Activated naive CD8-positive, alpha-beta T cell treated with anti-CD3 and anti-CD28 coated beads for 36 hours (primary cell): ENCODE results near the gene MYO15A. TPM values are rescaled to one million over a fixed set of nuclear protein-coding genes. Genes with fewer than 3 reads are reported as not detected.
A peak's percentile ranks its signal among the peaks of the same experiment; 100 is the strongest.

Experiments
- DNase-seq: peaks from one replicate; pipeline ENCODE4 v3.0.0; 2021
- H3K27ac Mint-ChIP-seq: one replicate; pipeline ENCODE4 v1.8.0; 2022; ENCODE audit warnings: mild to moderate bottlenecking, moderate library complexity, mixed read lengths
- H3K27me3 Mint-ChIP-seq: one replicate; pipeline ENCODE4 v1.8.0; 2022; ENCODE audit warnings: mild to moderate bottlenecking, mixed read lengths
- H3K36me3 Mint-ChIP-seq: one replicate; pipeline ENCODE4 v1.8.0; 2021; ENCODE audit warnings: mild to moderate bottlenecking, mixed read lengths
- H3K4me1 Mint-ChIP-seq: one replicate; pipeline ENCODE4 v1.8.0; 2021; ENCODE audit warnings: mixed read lengths
- H3K4me3 Mint-ChIP-seq: one replicate; pipeline ENCODE4 v1.8.0; 2022; ENCODE audit warnings: mild to moderate bottlenecking, moderate library complexity, mixed read lengths
- H3K9me3 Mint-ChIP-seq: one replicate; pipeline ENCODE4 v1.8.0; 2022; ENCODE audit warnings: mixed read lengths
- total RNA-seq, 2 experiments: library from RNA; stranded (reverse); gene quantifications; one replicate each; pipeline ENCODE4 v1.2.3, GENCODE V29; 2021

The MYO15A gene
- total RNA-seq, 2 experiments from 2014 or later, result 0.60 to 0.68 TPM

DNA sequence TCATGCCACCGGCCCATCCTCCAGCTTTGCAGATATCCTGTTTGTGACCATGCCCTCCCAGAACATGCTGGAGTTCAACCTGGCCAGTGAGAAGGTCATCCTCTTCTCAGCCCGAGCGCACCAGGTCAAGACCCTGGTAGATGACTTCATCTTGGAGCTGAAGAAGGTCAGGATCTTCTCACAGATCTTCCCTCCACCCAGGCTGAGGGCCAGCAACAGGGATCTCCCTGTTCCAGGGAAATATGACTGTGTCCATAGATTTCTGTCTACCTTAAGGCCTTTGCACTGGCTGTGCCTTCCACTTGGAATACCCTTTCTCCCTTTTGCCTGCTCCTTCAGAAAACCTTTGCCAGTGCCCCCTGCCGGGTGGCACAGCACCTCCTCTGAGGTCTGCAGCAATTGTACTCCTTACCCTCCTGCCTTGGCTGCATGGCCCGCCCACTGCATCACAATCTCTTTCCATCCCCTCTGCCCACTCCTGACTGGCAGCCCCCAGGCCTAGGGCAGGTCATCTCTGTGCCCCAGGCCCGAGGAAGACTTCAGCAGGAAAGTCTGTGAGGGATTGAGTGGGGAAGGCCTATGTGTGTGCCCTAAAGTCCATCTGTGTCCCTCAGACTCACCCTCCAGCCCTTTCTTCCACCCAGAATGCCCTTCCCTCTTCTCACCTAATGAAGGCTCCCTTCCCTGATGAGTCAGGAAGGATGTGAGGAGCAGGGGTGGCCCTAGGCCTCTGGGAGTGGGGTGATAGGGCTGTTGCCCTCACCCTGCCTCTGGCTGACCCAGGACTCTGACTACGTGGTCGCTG lies 47.8 kb downstream of the MYO15A start:
- Mint-ChIP-seq H3K27me3 (no peaks in the 10 kb centered on the region), H3K4me1 (peaks cover 21% of the 10 kb centered on the region), H3K36me3 (no peaks in the 10 kb centered on the region), H3K4me3 (no peak overlapping the region), H3K27ac (no peak overlapping the region), H3K9me3 (no peaks in the 10 kb centered on the region)
- no peak for DNase-seq

DNA sequence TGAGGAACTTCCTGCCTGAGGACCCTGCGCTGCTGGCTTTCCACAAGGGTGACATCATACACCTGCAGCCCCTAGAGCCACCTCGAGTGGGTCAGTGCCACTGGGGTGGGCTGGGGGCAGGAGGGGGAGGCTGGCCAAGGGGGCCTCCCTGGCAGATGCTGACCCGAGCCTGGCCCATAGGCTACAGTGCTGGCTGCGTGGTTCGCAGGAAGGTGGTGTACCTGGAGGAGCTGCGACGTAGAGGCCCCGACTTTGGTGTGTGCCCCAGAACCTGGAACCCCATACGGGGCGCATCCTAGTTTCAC lies 48.4 kb downstream of the MYO15A start:
- no peaks in the 10 kb centered on the region for H3K36me3 Mint-ChIP-seq
- no peaks in the 10 kb centered on the region for H3K27me3 Mint-ChIP-seq
- no peaks in the 10 kb centered on the region for H3K9me3 Mint-ChIP-seq
- no peak overlapping the region for H3K27ac Mint-ChIP-seq
- no peak for DNase-seq
- H3K4me3 Mint-ChIP-seq, result no peak overlapping the region
- H3K4me1 Mint-ChIP-seq, result peaks cover 21% of the 10 kb centered on the region

DNA sequence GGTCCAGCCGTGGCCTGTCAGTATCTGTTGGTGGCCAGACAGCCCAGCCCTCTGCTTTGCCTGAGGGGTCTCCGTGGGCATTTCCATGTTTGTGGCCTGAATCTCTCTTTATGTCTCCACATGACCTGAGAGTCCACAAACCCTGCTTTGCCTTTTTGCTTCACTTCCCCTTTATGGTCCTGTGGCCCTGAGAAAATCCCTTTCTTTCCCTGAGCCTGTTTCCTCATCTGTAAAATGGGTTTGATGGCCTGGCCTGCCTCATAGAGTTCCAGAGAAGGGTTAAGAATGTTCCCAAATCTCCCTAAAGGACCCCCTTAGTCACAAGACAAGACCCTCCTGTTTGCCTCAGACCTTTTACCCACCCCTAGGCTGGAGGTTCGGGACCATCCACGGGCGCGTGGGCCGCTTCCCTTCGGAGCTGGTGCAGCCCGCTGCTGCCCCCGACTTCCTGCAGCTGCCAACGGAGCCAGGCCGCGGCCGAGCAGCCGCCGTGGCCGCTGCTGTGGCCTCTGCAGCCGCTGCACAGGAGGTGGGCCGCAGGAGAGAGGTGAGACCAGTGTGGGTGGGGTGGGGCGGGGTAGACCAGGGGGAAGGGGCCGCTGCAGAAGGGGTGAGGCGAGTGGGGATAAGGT lies 48.9 kb downstream of the MYO15A start:
- DNase-seq, result no peak
- Mint-ChIP-seq H3K27ac (peak overlapping the region; percentile 83), H3K4me3 (no peak overlapping the region), H3K4me1 (peaks cover 21% of the 10 kb centered on the region), H3K9me3 (no peaks in the 10 kb centered on the region), H3K27me3 (no peaks in the 10 kb centered on the region), H3K36me3 (no peaks in the 10 kb centered on the region)

DNA sequence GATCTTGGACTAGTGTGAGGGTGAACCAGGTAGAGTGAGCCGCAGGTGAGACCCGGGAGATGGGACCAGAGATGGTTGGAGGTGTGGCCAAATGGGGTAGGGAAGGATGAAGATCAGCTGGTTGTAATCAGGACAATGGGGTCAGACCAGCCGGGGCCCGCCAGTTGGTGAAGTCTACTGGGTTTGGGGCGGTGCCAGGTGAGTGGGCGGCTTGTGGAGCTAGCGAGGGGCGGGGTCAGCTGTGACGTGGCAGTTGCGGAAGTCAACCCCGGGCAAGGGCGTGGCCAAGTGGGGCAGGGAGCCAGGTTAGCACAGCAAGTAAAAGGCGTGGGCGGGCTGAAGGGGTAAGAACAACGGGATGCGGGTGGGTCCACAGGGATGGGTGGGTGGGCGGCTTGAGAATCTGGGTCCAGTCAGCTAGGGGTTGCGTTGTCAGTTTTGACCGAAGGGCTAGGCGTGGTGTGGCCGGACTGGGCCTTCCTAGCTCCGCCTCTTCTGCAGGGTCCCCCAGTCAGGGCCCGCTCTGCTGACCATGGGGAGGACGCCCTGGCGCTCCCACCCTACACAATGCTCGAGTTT lies 49.6 kb downstream of the MYO15A start:
- no peaks in the 10 kb centered on the region for H3K9me3 Mint-ChIP-seq
- H3K27me3 Mint-ChIP-seq, result no peaks in the 10 kb centered on the region
- peak; percentile 93 for DNase-seq
- H3K4me1 Mint-ChIP-seq, result peaks cover 16% of the 10 kb centered on the region
- H3K27ac Mint-ChIP-seq, result peak overlapping the region; percentile 83
- no peaks in the 10 kb centered on the region for H3K36me3 Mint-ChIP-seq
- H3K4me3 Mint-ChIP-seq, result peak overlapping the region; percentile 66

DNA sequence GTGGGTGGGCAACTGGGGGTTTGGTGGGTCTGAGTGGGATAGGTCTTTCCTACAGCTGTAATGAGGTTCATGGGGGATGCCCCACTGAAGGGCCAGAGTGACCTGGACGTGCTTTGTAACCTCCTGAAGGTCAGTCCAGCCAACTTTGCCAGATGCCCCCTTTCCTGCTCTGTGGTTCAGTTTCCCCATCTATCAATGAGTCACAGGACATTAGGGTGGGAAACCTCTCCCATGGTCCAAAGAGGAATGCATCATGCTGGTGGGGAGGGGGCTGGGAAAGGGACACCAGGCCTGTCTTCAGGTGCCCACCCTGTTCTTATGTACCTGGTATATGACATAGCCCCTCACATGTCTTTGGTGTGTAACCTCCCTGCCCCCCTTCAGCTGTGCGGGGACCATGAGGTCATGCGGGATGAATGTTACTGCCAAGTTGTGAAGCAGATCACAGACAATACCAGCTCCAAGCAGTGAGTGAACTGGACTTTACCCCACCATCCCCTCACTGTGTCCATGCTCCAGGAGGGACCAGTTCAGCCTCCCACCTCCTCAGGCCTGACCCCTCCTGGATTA lies 51.1 kb downstream of the MYO15A start:
- Mint-ChIP-seq H3K9me3 (no peaks in the 10 kb centered on the region), H3K27ac (no peak overlapping the region), H3K4me1 (peaks cover 12% of the 10 kb centered on the region), H3K4me3 (no peak overlapping the region), H3K27me3 (no peaks in the 10 kb centered on the region), H3K36me3 (no peaks in the 10 kb centered on the region)
- DNase-seq, result no peak

DNA sequence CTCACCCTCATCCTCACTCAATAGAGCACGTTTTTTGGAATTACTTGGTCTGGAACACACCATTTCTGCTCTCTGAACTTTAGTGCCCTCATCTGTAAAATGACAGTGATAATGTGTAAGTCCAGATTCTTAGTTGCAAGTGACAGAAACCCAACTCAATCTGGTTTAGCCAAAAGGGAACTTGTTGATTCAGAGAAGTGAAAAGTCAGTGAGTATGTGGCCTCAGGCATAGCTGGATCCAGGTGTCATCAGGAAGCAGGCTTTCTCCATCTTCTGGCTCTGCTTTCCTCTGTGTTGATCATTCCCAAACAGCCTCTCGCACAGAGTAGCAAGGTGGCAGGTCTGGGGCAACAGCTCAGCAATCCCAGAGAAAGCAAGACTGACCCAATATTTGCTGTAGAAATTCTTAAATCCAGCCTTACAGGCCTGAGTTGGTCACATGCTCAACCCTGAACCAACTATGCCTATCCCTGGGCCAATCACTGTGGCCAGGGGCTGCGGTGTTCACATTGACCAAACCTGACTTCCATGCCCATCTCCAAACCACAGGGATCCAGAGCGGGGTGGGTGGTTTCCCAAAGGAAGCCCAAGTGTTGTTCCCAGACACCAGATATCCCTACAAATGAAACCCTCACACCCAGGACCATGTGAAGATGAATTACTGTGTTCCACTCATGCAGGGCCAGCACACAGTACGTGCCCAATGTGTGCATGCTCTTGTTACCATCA lies 51.7 kb downstream of the MYO15A start:
- H3K27ac Mint-ChIP-seq, result no peak overlapping the region
- no peaks in the 10 kb centered on the region for H3K36me3 Mint-ChIP-seq
- H3K27me3 Mint-ChIP-seq, result no peaks in the 10 kb centered on the region
- DNase-seq, result no peak
- peaks cover 12% of the 10 kb centered on the region for H3K4me1 Mint-ChIP-seq
- no peak overlapping the region for H3K4me3 Mint-ChIP-seq
- H3K9me3 Mint-ChIP-seq, result no peaks in the 10 kb centered on the region

DNA sequence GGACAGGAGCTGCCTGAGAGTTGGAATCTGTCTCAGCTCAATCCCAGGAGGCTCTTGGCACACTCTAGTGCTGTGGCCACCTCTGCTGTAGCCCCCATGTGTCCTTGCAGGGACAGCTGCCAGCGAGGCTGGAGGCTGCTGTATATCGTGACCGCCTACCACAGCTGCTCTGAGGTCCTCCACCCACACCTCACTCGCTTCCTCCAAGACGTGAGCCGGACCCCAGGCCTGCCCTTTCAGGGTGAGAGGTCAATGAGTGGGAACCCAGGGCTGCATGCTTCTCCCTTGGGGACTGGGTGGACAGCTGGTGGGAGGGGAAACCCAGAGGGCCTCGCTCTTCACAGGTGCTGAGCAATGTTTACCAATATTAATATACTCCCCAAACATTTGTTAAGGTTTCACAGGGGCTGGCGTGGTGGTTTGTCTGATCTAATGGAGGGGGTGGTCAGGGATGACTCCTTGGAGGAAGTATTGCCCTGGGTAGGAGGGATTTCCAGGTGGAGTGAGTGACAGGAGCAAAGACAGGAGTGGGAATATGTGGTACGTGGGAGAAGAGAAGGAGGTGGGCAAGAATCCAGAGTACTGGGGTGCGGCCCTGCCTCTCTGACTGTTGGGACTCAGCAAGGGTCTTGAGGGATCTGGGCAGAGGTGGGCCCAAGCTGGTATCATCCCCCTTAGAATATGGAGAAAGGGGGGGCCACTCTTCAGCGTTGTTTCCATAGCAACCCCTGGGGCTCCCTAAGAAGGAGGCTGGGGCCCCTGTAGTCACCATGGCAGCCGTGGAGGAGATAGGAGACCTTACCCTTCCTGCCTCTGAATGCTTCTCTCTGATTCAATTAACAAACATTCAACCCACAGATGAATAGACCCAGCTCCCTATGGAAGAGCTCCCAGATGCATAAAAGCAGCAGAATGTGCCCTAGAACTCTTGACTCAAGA lies 52.9 kb downstream of the MYO15A start:
- Mint-ChIP-seq H3K27me3 (no peaks in the 10 kb centered on the region), H3K4me3 (no peak overlapping the region), H3K9me3 (no peaks in the 10 kb centered on the region), H3K27ac (no peak overlapping the region), H3K4me1 (peaks cover 10% of the 10 kb centered on the region), H3K36me3 (no peaks in the 10 kb centered on the region)
- DNase-seq, result no peak

DNA sequence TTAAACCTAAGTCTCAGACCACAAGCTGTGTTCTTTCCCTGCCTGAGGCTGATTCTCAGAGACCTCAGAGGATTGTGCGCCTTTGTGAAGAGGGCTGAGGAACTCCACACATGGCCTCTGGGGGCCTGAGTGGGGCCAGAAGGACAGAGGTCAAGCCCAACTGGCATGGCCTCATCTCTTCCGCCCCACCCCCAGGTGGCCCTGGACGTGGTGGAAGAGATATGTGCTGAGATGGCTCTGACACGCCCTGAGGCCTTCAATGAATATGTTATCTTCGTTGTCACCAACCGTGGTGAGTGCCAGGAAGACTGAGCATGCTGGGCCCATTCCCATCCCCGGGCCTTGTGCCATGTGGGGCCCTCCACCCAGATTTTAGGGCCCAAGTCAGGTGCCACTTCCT lies 55.0 kb downstream of the MYO15A start:
- DNase-seq, result no peak
- Mint-ChIP-seq H3K27me3 (no peaks in the 10 kb centered on the region), H3K27ac (no peak overlapping the region), H3K4me1 (peaks cover 2% of the 10 kb centered on the region), H3K9me3 (no peaks in the 10 kb centered on the region), H3K4me3 (no peak overlapping the region), H3K36me3 (no peaks in the 10 kb centered on the region)

DNA sequence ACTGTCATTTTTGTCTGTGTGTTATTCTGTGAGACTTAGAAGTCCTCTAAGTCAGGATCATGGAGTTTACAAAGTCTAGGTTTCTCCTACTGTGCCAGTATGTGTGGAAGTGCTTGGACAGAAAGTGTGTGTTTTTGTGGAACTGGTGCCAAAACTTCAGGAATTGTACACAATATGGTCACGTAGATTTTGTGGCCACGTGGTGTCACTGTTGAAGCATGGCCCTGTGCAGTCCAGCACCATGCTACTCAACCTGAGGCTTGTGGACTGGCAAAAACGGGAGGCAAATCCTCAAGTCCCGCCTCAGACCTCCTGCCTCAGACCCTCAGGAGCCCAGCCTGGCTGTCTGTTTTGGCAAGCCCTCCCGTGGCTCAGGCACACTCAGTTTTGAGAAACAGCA lies 58.3 kb downstream of the MYO15A start:
- Mint-ChIP-seq H3K4me3 (no peak overlapping the region), H3K27me3 (no peaks in the 10 kb centered on the region), H3K36me3 (no peaks in the 10 kb centered on the region), H3K27ac (no peak overlapping the region), H3K4me1 (no peaks in the 10 kb centered on the region), H3K9me3 (no peaks in the 10 kb centered on the region)
- DNase-seq, result no peak

DNA sequence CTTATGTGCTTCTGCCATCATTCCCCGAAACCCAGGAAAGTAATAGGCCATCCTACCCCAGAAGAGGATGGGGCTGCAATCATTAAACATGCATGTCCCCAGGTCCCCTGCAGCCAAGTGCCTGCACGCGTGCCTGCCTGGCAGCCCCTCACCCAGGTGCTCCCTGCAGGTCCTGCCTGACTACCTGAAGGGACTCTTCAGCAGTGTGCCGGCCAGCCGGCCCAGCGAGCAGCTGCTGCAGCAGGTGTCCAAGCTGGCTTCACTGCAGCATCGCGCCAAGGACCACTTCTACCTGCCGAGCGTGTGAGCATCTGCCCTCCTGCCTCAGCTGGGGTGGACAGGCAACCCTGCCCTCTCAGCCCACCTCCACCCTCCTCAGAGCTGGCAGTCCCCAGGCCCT lies 58.9 kb downstream of the MYO15A start:
- H3K27me3 Mint-ChIP-seq, result no peaks in the 10 kb centered on the region
- H3K27ac Mint-ChIP-seq, result no peak overlapping the region
- H3K36me3 Mint-ChIP-seq, result no peaks in the 10 kb centered on the region
- H3K4me3 Mint-ChIP-seq, result no peak overlapping the region
- DNase-seq, result no peak
- no peaks in the 10 kb centered on the region for H3K9me3 Mint-ChIP-seq
- no peaks in the 10 kb centered on the region for H3K4me1 Mint-ChIP-seq

DNA sequence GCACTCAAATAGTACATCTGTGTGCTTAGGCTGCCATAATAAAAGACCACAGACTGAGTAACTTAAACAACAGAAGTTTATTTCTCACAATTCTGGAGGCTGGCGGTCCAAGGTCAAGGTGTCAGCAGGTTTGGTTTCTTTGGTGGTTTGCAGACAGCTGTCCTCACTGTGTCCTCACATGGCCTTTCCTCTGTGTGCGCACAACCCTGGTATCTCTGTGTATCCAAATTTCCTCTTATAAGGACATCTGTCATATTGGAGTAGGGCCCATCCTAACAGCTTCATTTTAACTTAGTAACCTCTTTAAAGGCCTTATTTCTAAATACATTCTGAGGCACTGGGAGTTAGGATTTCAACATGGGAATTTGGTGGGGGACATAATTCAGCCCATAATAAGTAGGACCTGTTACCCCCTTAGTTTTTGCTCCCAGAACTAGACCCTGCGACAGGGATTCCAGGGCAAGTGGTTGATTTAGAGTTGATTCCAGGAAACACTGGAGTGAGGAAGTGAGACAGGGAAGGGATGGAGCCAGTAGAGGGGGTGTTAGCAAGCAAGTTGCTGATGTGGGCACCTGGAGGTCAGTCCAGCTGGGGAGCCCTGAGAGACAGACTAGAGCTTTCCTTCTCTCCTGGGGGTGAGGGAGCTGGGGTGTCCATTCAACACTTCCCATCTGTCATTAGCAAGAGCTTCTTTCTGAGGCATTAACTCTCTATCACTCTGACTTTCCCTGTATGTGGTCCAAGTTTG lies 64.1 kb downstream of the MYO15A start:
- H3K27ac Mint-ChIP-seq, result no peak overlapping the region
- DNase-seq, result no peak
- H3K4me3 Mint-ChIP-seq, result no peak overlapping the region
- no peaks in the 10 kb centered on the region for H3K9me3 Mint-ChIP-seq
- H3K27me3 Mint-ChIP-seq, result no peaks in the 10 kb centered on the region
- H3K4me1 Mint-ChIP-seq, result no peaks in the 10 kb centered on the region
- H3K36me3 Mint-ChIP-seq, result no peaks in the 10 kb centered on the region

DNA sequence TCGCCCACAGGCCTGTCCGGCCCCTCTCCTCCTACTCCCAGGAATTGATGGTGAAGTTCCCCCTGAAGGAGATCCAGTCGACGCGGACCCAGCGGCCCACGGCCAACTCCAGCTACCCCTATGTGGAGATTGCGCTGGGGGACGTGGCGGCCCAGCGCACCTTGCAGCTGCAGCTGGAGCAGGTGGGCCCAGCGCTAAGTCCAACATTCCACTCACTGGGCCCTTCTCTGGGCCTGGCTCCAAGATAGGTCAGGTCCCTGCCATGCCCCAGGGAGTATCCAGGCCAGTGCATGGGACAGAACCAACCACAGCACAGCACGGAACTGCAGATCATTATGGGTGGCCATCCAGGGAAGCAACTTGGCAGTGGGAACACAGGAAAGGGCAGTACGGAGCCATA lies 65.2 kb downstream of the MYO15A start:
- no peaks in the 10 kb centered on the region for H3K4me1 Mint-ChIP-seq
- H3K36me3 Mint-ChIP-seq, result no peaks in the 10 kb centered on the region
- H3K4me3 Mint-ChIP-seq, result no peak overlapping the region
- no peaks in the 10 kb centered on the region for H3K9me3 Mint-ChIP-seq
- DNase-seq, result no peak
- H3K27ac Mint-ChIP-seq, result no peak overlapping the region
- no peaks in the 10 kb centered on the region for H3K27me3 Mint-ChIP-seq

DNA sequence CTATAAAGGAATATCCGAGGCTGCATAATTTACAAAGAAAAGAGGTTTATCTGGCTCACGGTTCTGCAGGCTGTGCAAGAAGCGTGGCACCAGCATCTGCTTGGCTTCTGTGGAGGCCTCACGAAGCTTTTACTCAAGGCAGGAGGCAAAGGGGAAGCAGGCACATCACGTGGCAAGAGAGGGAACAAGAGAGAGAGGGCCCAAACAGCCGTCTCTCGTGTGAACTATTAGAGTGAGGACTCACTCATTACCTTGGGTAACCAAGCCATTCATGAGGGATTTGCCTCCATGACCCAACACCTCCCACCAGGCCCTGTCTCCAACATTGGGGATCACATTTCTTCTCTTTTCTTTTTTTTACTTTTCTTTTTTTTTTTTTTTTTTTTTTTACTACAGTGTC lies 67.6 kb downstream of the MYO15A start:
- DNase-seq, result no peak
- no peak overlapping the region for H3K27ac Mint-ChIP-seq
- H3K27me3 Mint-ChIP-seq, result no peaks in the 10 kb centered on the region
- H3K36me3 Mint-ChIP-seq, result no peaks in the 10 kb centered on the region
- peaks cover 14% of the 10 kb centered on the region for H3K4me1 Mint-ChIP-seq
- H3K4me3 Mint-ChIP-seq, result no peak overlapping the region
- H3K9me3 Mint-ChIP-seq, result no peaks in the 10 kb centered on the region

DNA sequence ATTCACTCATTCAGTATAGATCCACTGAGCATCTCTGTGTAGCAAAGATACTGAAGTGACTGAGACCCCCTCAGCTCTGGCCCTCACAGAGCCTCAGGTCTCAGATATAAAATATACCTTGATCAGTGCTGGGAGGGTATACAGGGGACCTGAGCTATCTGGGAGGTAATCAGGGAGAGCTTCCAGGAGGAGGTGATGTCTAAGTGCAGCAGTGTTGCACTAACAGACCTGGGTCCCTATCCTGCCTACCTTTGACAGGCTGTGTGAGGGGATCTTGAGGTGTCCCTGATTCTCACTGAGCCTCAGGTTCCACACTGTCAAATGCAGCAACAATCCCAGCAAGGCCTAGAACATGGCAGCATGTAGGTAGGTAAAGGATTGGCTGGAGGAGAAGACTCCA lies 68.6 kb downstream of the MYO15A start:
- Mint-ChIP-seq H3K27ac (no peak overlapping the region), H3K27me3 (no peaks in the 10 kb centered on the region), H3K9me3 (no peaks in the 10 kb centered on the region), H3K4me1 (peaks cover 23% of the 10 kb centered on the region), H3K36me3 (no peaks in the 10 kb centered on the region), H3K4me3 (no peak overlapping the region)
- no peak for DNase-seq
